Vagina (tissue), 2 donors: ENCODE data around the gene EXOC6B. TPM values are rescaled to one million over a fixed set of nuclear protein-coding genes. Genes with fewer than 3 reads are reported as not detected.

Experiments
- DNase-seq, 2 donors: peaks; one replicate each; pipeline ENCODE4 v3.0.0-alpha.2; 2017; ENCODE audit errors: extremely low spot score in 2 of 2
- H3K27ac ChIP-seq: fragments of 200-600 bp; sonication (generic); one replicate; pipeline ENCODE4 v1.5.1; 2019
- H3K27me3 ChIP-seq: fragments of 200-600 bp; sonication (generic); one replicate; pipeline ENCODE4 v1.5.1; 2019
- H3K36me3 ChIP-seq, 2 donors: fragments of 200-600 bp; sonication (generic); one replicate each; pipeline ENCODE4 v1.5.1; 2017 to 2019
- H3K4me1 ChIP-seq: fragments of 200-600 bp; sonication (generic); one replicate; pipeline ENCODE4 v1.5.1; 2019
- H3K4me3 ChIP-seq, 2 donors: fragments of 200-600 bp; sonication (generic); 1 replicate in 1 of 2; 2 replicates in 1 of 2; pipeline ENCODE4 v1.5.1; 2016 to 2019
- H3K9me3 ChIP-seq: fragments of 200-600 bp; sonication (generic); one replicate; pipeline ENCODE4 v1.5.1; 2019
- POLR2A ChIP-seq, 2 donors: fragments of 450-650 bp; IDR thresholded peaks; one replicate each; pipeline ENCODE4 v1.6.1; 2017; ENCODE audit warnings: antibody characterized with exemption in 2 of 2, mild to moderate bottlenecking in 2 of 2, moderate library complexity in 2 of 2
- POLR2AphosphoS5 ChIP-seq, 2 donors: sonication (generic); formaldehyde crosslinking; IDR thresholded peaks; one replicate each; pipeline ENCODE4 v1.9.0; 2017; ENCODE audit warnings: antibody characterized with exemption in 2 of 2, mild to moderate bottlenecking in 2 of 2, low read depth in 1 of 2; ENCODE audit not compliant: insufficient read depth in 1 of 2
- intact Hi-C: fragments of 100-400 bp; cut with DNase I; formaldehyde crosslinking; loops from one replicate; pipeline ENCODE4 v1.15.1; 2023
- total RNA-seq: library from RNA; depleted of rRNA; stranded (reverse); fragments of >200 nt; gene quantifications from one replicate; pipeline ENCODE4 v1.2.3, GENCODE V29; 2016
- TF ChIP-seq, protein P1 (sequence below), 3 experiments: fragments of 450-650 bp in 2 of 3; fragments of 200-600 bp in 1 of 3; sonication (generic) in 1 of 3; IDR thresholded peaks; one replicate each; pipeline ENCODE4 v1.5.1; 2017 to 2019; ENCODE audit warnings: antibody characterized with exemption in 3 of 3, mild to moderate bottlenecking in 2 of 3, moderate library complexity in 2 of 3

EXOC6B gene
- total RNA-seq, 1 donor from 2014 or later = 41.5 TPM

- Histone ChIP-seq H3K36me3 (no peaks in the 10 kb centered on the region), H3K4me1 (no peaks in the 10 kb centered on the region), H3K27me3 (no peaks in the 10 kb centered on the region), H3K27ac (no peak overlapping the region), H3K4me3 (no peak overlapping the region), H3K9me3 (no peaks in the 10 kb centered on the region)
- TF ChIP-seq, protein P1, sequence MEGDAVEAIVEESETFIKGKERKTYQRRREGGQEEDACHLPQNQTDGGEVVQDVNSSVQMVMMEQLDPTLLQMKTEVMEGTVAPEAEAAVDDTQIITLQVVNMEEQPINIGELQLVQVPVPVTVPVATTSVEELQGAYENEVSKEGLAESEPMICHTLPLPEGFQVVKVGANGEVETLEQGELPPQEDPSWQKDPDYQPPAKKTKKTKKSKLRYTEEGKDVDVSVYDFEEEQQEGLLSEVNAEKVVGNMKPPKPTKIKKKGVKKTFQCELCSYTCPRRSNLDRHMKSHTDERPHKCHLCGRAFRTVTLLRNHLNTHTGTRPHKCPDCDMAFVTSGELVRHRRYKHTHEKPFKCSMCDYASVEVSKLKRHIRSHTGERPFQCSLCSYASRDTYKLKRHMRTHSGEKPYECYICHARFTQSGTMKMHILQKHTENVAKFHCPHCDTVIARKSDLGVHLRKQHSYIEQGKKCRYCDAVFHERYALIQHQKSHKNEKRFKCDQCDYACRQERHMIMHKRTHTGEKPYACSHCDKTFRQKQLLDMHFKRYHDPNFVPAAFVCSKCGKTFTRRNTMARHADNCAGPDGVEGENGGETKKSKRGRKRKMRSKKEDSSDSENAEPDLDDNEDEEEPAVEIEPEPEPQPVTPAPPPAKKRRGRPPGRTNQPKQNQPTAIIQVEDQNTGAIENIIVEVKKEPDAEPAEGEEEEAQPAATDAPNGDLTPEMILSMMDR (IDR thresholded peaks at IDR 0.05) = no peak
- TF ChIP-seq POLR2AphosphoS5 (IDR thresholded peaks at IDR 0.05; ENCODE audit: insufficient read depth in 1 of 2, low read depth in 1 of 2) (no peak), POLR2A (IDR thresholded peaks at IDR 0.05) (no peak)
- no peak for DNase-seq
- intact Hi-C loops = no loop called here
Observed at GRCh38 chr2:72533765-72534164, 292.1 kb downstream of the EXOC6B start.

GRCh38 chr2:72527424-72527823, 298.4 kb downstream of the EXOC6B start:
- TF ChIP-seq, protein P1 (IDR thresholded peaks at IDR 0.05) = no peak
- TF ChIP-seq POLR2A (IDR thresholded peaks at IDR 0.05) = no peak
- TF ChIP-seq POLR2AphosphoS5 (IDR thresholded peaks at IDR 0.05; ENCODE audit: insufficient read depth in 1 of 2, low read depth in 1 of 2) = no peak
- DNase-seq = no peak
- Histone ChIP-seq H3K4me1 (no peaks in the 10 kb centered on the region), H3K27ac (no peak overlapping the region), H3K36me3 (no peaks in the 10 kb centered on the region), H3K27me3 (no peaks in the 10 kb centered on the region), H3K9me3 (no peaks in the 10 kb centered on the region), H3K4me3 (no peak overlapping the region)
- intact Hi-C loops = no loop called here

DNA sequence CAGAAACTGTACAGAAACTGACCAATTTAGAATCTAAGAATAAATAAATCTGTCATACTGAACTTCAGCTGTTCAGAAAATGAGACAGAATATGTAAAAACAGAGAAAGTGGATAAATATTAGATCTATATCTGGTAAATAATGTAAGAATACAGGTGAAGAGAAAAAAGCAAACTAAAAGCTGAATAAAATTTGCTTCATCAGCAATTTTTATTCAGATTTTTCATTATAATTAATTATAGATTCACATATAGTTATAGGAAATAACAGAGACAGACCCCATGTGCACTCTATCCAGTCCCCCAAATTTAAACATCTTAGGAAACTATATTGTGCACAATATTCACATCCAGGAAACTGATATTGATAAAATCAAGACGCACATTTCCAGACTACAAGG, 299.2 kb downstream of the EXOC6B start:
- TF ChIP-seq POLR2AphosphoS5 (IDR thresholded peaks at IDR 0.05; ENCODE audit: insufficient read depth in 1 of 2, low read depth in 1 of 2) (no peak), POLR2A (IDR thresholded peaks at IDR 0.05) (no peak)
- TF ChIP-seq, protein P1 (IDR thresholded peaks at IDR 0.05) = no peak
- no peaks in the 10 kb centered on the region for H3K36me3 ChIP-seq
- intact Hi-C loops = no loop called here
- no peak overlapping the region for H3K4me3 ChIP-seq
- no peaks in the 10 kb centered on the region for H3K27me3 ChIP-seq
- no peak for DNase-seq
- no peak overlapping the region for H3K27ac ChIP-seq
- H3K9me3 ChIP-seq = no peaks in the 10 kb centered on the region
- H3K4me1 ChIP-seq = no peaks in the 10 kb centered on the region

DNA sequence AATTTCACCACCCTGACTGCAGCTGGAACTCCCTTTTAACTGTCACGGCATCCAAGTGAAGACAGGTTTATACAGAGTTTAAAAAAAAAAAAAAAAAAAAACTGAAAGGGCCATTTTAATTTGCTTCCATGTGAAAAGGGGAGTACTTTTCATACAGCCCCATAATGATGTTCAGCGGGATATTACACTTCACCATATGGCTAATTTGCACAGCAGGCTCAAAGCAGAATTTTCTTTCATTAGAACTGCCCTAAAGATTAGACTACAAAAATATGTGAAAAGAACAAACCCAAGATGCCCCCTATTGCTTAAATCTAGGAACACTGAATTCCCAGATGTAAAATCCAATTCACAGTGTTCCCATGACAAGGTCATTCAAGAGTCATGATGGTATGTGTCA, 301.8 kb downstream of the EXOC6B start:
- H3K4me3 ChIP-seq = no peak overlapping the region
- H3K9me3 ChIP-seq = no peaks in the 10 kb centered on the region
- intact Hi-C loops = no loop called here
- H3K27me3 ChIP-seq = no peaks in the 10 kb centered on the region
- no peak overlapping the region for H3K27ac ChIP-seq
- no peak for DNase-seq
- H3K36me3 ChIP-seq = no peaks in the 10 kb centered on the region
- H3K4me1 ChIP-seq = no peaks in the 10 kb centered on the region
- TF ChIP-seq POLR2A (IDR thresholded peaks at IDR 0.05) (no peak), POLR2AphosphoS5 (IDR thresholded peaks at IDR 0.05; ENCODE audit: insufficient read depth in 1 of 2, low read depth in 1 of 2) (no peak)
- TF ChIP-seq, protein P1 (IDR thresholded peaks at IDR 0.05) = no peak

GRCh38 chr2:72515696-72516095, 310.1 kb downstream of the EXOC6B start:
- Histone ChIP-seq H3K27ac (no peak overlapping the region), H3K27me3 (no peaks in the 10 kb centered on the region), H3K4me1 (no peaks in the 10 kb centered on the region), H3K9me3 (no peaks in the 10 kb centered on the region), H3K36me3 (no peaks in the 10 kb centered on the region), H3K4me3 (no peak overlapping the region)
- intact Hi-C loops = no loop called here
- TF ChIP-seq POLR2A (IDR thresholded peaks at IDR 0.05) = no peak
- TF ChIP-seq, protein P1 (IDR thresholded peaks at IDR 0.05) = no peak
- no peak for TF ChIP-seq POLR2AphosphoS5 (IDR thresholded peaks at IDR 0.05; ENCODE audit: insufficient read depth in 1 of 2, low read depth in 1 of 2)
- DNase-seq = no peak
